Stimulated activated CD4-positive, alpha-beta T cell treated with anti-CD3 and anti-CD28 coated beads, Interleukin-1b, Interleukin-23, amount 100 ng/mL, for 1 hour (primary cell): ENCODE results near the gene CEP55.

ENCODE experiments used
- DNase-seq, 2 donors: peaks; one replicate each; pipeline ENCODE4 v3.0.0-alpha.2; 2020; ENCODE audit warnings: low read depth in 2 of 2

The CEP55 gene

GRCh38 chr10:93566435-93567276 lies 70.2 kb downstream of the CEP55 start, which contains the start of gene FFAR4:
Gene FFAR4, plus strand, starts transcription at chr10:93566665. Its CDS starts 56 bp downstream, at chr10:93566721.
- no peak for DNase-seq

GRCh38 chr10:93567277-93568104 lies 71.1 kb downstream of the CEP55 start:
- no peak for DNase-seq

GRCh38 chr10:93568105-93568390 lies 71.6 kb downstream of the CEP55 start:
- no peak for DNase-seq

- no peak for DNase-seq
Observed at GRCh38 chr10:93570383-93570782, 74.0 kb downstream of the CEP55 start.

- no peak for DNase-seq
Observed at GRCh38 chr10:93572606-93573005, 76.2 kb downstream of the CEP55 start.

GRCh38 chr10:93573051-93573909 lies 76.9 kb downstream of the CEP55 start:
- no peak for DNase-seq

- DNase-seq = no peak
Observed at GRCh38 chr10:93573924-93574323, 77.5 kb downstream of the CEP55 start.

- no peak for DNase-seq
Observed at GRCh38 chr10:93576888-93577287, 80.5 kb downstream of the CEP55 start.

- no peak for DNase-seq
Observed at GRCh38 chr10:93577565-93577964, 81.2 kb downstream of the CEP55 start.
